Measurements from ENCODE around the gene AUNIP.
A peak's percentile ranks its signal among the peaks of the same experiment; 100 is the strongest.

Gene AUNIP

DNA sequence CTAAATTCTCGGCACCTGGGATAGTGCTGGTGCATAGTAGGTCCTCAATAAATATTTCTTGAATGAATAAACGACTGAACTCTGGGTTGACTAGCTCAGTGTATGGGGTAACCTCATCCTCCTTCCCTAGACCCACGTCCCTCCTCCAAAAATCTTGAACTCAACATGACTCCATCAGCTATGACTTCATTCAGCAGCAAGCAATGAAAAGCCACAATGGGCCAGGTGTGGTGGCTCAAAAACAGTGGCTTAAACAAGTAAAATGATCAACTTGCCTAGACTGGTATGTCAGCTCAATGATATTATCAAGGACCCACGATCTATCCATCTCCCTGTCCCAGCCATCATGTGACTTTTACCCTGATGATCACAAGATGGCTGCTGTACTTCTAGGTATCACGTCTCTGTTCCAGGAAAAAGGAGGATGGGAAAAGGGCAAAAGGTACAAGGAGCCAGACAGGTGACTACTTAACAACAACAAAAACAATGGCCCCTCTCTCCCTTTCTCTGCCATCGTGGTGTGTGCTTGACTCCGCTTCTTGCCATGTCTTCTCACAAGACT, 29.2 kb upstream of the AUNIP start:
- no peak for DNase-seq (ENCODE audit: low read depth)

DNA sequence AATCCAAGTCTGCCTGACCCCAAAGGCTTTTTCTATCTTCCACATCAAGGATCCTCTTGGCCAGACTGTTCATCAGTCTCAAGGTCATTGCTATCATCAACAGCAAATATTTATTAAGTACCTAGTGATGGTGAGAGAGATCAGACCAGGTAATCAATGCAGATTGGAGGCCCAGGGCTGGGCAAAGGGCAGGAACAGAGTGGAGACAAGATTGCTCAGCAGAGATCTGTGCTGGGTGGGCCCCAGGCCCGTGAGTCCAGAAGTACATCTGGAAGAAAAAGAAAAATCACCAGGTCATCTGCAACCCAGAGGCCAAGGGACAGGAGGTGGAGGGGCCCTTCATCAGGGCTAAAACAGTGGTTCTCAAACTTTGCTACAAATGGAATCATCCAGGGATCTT, 26.3 kb upstream of the AUNIP start:
- no peak for DNase-seq (ENCODE audit: low read depth)

DNA sequence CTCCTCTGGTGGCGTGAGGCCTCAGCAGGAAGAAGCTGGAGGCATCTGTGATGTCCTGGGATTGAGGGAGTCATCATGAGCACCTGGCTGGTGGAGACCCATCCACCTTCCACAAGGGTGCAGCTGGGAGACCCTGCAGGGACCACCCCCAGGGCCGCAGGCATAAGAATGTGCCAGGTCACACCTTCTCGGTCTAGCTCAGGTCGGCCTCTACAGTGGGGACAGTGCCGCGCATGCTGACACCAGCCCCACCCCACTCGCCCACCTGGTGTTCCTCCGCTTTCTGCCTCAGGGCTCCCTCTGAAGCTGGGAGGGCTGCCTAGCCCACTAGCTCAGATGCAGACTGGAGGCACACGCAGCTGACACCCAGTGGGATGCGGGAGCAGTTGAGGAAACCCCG, 22.0 kb upstream of the AUNIP start:
- no peak for DNase-seq (ENCODE audit: low read depth)

DNA sequence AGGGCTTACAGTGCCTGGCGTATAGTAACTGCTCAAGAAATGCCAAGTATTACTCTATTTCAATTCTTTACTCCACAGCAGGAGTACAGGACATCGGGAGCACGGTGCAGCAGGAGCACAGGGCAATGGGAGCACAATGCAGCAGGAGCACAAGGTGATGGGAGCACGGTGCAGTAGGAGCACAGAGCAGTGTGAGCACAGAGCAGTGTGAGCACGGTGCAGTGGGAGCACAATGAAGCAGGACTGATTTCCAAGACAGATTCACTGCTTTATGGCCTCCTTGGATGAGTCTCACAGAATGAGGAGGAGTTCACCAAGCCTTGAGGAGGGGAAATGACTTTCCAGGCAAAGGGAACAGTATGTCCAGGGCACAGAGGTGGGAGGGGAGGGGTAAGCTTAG, 21.3 kb upstream of the AUNIP start:
- DNase-seq (ENCODE audit: low read depth) = no peak

DNA sequence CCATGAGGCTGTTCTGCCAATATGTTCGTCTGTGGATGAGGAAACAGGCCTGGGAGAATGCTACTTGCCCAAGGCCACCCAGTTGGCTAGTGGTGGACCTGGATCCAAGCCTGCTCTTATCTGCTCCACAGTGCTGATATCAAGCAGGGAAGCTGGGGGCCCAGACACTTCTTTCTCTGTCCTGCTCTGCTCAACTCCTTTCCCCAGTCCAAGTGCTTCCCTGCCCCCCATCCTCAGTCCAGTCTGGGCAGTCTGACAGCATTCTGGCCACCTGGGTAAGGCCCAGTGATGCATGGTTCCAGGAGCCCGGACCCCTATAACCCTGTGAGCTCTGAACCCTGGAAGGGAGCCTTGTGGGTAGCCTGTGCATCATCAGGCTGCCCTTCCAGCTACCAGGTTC, 20.4 kb upstream of the AUNIP start:
- no peak for DNase-seq (ENCODE audit: low read depth)

DNA sequence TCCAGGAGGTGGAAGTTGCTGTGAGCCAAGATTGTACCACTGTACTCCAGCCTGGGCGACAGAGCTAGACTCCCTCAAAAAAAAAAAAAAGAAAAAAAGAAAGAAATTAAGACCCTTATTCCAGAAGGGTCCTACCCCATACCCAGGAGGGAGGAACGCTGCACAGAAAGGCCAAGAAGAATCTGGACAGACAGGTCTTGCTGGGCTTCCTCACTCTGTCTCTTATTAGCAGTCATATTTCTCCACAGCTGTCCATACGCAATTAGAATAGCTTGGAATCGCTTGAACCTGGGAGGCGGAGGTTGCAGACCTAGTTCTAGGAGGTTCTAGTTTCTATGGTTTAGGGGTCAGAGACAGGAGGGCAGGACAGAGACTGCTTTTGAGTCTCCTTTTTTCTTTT, 19.4 kb upstream of the AUNIP start:
- DNase-seq (ENCODE audit: low read depth) = no peak

DNA sequence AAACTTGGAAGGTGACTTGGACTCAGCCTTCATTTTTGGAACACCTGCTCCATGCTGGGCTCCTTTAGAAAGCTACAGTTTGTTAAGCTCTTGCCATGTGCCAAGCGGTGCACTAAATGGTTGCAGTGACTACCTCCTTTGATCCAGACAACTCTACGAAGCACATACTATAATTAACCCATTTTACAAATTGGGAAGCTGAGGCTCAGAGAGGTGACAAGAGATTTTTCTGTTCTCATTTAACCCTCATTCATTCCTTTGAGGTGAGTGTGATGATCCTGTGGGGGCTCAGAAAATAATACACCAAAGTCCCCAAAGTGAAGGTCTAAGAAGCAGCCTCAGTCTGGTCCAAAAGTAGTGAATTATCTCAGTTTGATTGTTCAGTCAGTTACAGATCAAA, 17.9 kb upstream of the AUNIP start:
- no peak for DNase-seq (ENCODE audit: low read depth)

DNA sequence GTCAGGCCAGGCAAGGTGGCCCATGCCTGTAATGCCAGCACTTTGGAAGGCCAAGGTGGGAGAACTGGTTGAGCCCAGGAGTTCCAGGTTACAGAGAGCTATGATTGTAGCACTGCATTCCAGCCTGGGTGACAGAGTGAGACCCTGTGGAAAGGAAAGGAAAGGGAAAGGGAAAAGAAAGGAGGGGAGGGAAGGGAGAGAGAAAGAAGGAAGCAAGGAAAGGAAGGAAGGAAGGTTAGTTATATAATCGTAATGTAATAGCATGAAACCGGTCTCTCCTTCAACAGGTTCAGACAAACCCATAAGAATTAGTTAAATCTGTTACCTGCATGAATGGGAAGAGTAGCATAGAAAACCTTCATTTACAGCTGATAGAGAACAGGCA, 17.4 kb upstream of the AUNIP start:
- DNase-seq (ENCODE audit: low read depth) = no peak

DNA sequence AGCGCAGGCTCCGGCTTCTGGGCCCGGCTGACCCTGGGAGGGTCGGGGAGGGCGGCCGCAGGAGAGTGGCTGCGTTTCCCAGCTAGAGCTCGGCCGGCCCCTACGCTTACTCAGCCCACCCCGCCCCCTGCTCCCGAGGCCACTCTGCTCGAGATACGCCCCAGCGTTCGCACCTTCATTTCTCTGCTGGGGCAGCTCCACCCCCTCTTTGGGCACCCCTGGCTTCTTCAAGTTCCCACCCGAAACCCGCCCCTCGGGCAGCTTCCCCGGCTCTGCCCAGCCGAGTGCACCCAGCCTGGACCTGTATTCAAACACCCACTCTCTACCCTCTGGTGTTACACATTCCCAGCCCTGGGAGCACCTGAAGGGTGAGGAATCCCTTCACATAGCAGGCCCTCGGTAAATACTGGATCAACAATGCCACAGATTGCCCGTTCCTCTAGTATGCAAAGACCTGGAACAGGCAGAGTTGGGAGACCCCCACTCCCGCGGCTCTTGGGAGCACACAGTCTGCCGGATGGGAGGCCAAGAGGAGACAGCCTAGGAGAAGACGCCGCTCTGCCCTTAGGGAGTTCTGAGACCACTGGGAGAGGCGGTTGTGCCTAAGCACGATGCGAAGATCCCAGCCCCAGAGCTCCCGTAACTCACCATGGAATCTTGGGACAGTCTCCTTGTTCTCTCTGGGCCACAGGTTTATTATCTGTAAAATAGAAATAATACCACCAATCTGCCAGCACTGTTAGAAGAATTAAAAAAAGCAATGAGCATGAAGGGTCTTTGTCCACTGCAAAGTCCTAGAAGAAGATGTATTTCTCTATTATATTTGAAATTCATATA, 16.8 kb upstream of the AUNIP start:
- no peak for DNase-seq (ENCODE audit: low read depth)

DNA sequence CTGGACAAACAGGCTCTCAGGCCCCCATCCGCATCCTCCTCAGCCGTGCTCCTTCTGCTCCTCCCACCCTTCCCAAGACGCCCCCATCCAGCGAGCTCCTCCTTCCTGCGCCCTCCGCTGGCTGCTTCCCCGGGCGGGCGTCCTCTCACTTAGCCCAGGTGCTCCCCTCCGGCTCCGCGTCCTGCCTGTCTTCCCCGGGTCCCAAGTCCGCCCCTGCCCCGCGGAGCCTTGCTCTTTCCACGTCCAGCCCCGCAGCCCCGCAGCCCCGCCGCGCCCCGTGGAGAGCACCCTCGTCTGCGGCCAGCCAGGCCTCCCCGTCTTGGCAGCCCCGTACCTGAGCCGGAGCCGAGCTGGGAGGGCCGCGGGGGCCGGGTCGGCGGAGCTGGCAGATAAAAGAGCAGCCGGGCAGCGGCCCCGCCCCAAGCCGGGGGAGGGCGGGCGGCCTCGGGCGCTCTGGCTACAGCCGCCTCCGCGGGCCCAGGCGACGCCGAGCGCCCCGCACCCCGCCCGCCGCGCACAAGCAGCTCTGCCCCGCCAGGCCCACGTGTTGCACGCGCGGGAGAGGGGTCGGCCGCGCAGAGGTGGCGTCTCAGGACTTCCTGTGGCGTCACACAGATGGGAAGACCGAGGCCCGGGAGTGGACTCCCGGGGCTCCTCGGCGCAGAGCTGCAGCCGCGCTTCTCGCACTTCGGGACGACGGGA, 16.0 kb upstream of the AUNIP start, which contains the start of gene PAQR7:
PAQR7 (minus strand) TSS at position 555 of the 702 bp plus-strand sequence. CDS start 11,869 bp downstream, outside the sequence.
- DNase-seq (ENCODE audit: low read depth) = peak; percentile 51

DNA sequence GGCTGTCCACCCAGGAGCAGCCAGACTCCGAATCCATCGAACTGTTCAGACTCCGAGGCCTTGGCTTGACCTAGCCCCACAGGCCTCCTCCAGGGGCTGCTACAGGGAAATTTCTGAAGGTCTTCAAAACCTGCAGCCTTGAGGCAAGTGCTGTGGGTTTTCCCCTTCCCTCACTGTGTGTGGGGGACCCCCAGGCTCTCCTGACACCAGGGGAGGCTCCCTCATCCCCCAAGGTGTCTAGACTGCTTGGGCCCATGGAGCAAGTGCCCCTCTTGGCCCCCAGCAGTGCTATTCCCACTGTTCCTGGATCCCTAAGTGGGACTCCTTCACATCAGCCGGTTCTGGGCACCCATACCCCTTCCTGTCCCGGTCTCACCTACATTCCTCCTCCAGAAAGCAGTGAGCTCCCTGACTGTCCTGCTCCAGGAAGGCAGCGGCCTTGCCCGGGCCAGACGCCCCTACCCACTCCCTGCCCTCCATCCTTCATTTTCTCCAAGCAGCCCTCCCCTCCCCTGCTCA, 15.4 kb upstream of the AUNIP start:
- DNase-seq (ENCODE audit: low read depth) = no peak

DNA sequence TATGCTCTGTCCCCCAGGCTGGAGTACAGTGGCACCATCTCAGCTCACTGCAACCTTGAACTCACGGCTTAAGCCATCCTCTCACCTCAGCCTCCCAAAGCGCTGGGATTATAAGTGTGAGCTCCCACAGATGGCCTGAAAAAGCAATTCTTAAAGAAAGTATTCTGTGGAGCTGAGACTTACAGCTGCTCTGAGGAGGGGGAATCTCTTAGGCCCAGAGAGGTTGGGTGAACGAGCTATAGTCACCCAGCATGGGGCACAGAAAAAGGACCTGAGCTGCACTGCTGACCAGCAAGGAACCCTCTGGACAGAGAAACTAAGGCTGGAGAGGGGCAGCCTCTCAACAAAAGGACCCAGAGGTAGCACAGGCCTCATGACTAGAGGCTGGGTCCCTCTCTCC, 15.0 kb upstream of the AUNIP start:
- DNase-seq (ENCODE audit: low read depth) = no peak

DNA sequence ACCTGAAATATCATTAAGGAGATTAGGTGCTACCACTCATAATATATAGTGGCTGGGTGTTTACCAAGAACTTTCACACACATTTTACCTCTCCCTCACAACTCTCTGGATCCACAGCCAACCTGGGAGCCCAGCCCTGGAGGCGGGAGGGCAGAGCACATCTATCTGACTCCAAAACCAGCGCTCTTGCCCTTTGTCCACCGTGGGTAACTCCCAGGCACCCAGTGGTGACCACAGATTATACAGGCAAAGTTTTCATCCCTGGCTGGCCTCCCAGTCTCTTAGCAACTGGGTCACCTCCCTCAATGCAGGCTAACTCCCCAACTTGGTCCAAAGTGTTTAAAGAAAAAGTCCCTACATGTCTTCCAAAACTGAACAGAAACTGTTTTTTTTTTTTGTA, 13.9 kb upstream of the AUNIP start:
- DNase-seq (ENCODE audit: low read depth) = no peak

DNA sequence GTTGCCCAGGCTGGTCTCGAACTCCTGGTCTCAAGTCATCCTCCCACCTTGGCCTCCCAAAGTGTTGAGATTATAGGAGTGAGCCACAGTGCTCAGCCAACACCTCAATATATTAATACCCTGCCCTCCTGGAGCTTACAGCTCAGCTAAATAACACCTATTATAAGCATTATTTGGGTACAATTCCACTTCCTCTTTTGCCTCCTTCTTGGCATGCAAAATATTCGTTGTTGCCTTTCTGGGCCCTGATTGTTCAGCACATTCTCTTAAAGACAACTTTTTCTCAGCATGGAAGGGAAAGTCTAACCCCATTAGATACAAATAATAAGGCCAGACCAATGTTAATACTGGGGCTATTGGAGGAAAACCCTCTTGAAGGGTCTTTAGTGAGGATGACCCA, 13.5 kb upstream of the AUNIP start:
- DNase-seq (ENCODE audit: low read depth) = no peak

DNA sequence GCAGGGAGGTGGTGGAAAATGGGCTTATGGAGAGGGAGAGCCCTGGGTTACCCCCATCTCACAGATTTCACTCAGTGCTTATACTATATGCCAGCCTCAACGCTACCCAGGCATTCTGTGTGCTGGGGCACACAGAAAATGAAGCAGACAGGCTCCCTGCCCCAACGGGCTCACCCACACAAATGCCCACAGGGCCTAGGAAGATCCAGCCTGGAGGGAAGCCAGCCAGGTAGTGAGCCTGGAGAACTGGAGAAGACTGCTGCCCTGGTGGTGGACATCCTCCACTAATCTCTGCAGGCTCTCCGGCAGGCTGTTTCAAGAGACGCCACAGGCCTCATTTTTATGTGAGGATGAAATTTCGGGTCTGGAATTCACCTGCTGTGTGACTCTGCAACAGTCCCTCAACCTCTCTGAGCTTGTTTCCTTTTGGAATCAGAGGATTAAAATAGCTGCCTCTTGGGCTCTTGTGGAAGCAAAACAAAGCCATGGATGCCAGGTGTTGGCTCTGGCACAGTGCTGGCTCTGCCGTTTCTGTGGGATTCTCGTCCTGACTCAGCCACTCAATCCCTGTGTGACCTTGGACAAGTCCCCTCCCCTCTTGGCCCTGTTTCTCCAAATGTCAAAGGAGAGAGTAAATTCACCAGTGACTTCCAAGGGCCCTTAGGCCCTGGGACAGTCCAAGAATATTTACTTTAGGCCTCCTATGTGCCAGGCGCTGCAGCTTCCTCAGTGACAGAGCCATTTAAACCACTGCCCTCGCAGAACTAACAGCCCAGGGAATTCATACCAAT, 12.6 kb upstream of the AUNIP start:
- DNase-seq (ENCODE audit: low read depth) = no peak

DNA sequence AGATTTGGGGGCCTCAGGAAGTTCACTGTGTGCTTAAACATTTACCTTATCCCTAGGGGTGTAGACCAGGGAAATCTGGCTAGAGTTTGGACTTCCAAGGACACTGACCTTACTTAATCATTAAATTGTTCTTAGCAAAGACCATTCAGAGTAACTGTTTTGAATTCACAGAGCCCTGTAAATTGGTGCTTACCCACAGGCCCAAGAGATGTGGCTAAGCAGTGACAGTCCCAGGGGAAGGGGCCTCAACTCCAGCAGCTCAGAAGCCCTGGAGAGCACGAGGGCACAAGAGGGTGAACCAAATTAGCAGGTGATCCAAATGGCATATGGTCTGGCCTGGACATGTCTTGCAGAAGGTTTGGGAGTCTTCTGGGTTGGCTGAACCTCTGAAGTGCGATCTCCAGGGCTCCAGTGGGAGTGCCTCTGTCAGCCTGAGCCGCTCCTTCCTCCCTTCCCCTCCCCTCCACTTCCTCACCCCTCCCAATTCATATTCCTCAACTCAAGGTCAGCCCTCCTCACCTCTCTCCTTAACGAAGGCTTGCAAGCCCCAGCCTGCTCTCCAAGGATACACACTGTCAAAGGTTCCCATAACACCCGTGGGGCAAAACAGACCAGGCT, 11.9 kb upstream of the AUNIP start:
- DNase-seq (ENCODE audit: low read depth) = no peak

DNA sequence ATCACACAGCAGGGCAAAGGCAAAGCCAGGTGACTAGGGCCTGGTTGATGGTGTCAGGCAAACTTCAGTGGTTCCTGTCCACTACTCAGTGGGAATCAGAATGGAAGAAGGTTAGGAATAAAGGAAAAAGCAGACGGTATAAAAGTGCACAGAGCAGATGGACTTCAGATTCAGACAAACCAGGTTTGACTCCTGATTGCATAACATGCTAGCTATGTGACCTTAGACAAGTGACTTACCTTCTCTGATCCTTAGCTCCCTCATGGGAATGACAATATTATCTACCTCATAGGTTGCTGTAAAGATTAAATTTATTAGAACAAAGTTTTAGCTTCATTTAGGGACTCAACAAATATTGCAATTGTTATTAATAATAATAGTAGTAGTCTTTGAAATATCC, 11.4 kb upstream of the AUNIP start:
- no peak for DNase-seq (ENCODE audit: low read depth)

DNA sequence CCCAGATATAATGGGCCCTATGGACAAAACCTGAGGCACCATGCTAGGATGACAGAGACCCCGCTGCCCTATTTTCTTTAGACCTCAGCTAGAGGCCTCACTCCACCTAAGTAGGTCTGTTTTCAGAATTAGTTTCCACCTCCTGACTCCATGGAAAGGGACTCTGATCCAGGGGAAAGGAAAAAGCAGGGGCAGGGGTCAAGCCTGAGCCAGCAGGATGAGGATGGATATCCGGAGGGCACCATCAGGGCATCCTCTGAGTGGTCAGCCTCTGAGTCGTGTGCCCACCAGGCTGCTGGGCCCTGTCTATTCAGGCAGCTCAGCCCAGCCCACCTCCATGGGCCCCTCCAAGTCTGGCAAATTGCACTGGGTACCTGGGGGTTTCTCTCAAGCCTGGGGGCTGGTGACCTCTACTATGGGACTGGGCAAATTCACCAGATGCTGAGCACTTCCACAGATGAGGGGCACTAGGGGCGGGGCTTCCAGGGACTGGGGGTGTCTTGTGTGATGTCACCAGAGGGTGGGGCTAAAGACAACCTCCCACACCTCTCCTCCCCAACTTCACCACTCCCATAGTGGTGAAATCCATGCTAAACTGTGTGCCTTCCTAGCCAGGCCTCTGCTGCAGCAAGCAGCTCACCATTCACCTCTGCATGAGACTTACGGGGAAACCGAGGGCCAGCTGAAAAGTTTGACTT, 10.8 kb upstream of the AUNIP start:
- DNase-seq (ENCODE audit: low read depth) = no peak

DNA sequence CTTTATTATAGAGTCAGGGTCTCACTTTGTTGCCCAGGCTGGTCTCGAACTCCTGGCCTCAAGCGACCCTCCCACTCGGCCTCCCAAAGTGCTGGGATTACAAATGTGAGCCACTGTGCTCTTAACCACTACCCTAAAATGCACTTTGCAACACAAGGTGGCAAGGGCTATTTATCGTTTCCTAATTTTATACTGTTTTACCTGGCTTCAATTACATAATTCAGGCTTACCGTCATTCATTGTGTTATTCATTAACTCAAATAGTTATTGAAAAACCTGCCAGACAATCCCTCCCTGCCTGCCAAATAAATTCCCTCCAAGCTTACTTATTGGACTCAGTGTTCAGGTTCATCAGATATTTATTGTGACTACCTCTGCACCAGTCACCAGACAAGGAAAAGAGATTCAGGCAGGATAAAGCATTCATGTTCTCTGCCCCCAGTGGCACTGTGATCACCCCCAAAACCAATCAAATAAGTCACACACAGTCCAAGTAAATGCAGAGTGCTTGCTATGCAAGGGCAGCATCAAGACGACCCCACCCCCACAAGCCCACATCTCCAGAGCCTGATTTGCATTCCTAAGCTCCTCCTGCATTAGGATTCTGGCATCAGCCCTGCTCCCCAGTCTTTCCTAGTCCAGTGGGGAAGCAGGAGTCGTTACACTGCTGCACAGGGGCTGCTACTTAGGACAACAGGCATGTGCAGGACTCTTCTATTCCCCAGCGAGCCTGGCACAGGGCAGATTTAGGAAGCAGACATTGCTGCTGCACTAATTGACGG, 8.1 kb upstream of the AUNIP start:
- DNase-seq (ENCODE audit: low read depth) = no peak

DNA sequence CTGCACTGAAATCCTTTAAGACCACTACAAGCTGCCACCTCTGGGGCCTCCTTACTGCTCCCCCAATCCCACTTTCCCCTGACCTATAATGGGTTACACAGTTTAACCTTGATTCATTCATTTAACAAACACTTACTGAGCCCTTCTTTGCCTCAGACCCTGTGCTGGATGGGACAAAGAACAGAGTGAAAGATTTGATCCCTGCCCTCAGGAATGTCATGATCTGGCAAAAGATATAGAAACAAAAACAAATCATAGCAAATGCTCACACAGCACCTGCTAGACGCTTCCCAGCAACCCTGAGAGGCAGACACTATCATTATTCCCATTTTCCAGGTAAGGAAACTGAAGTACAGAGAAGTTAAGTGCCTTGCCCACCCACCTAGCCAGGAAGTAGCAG, 7.0 kb upstream of the AUNIP start:
- no peak for DNase-seq (ENCODE audit: low read depth)
